ENCODE measurements around the gene DIAPH2. TPM values are rescaled to one million over a fixed set of nuclear protein-coding genes. Genes with fewer than 3 reads are reported as not detected.

DIAPH2 gene
- total and polyA plus RNA-seq, 7 donors: 2.6 to 19.2 (median 11.5) TPM

DNA sequence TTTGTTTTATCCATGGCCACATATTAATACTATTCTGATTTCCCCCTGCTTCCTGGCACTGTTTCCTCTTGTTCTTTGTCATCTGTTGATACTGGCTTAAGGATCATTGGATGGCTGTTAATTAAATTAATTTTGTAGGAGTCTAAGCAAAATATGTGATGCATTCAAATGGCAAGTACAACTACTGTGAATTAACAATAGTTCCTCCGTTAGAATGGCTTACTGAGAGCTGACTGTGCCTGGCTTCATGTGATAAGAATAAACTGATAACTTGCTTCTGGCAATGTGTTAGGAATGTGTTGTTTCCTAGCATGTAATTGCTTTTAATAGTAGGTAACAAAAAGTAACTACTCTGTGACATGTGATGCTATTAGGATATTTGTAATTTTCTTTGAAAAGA is 297.5 kb downstream of the DIAPH2 start:
- DNase-seq: no peak
- ATAC-seq: no peak
- no peaks in the 10 kb centered on the region for H3K27me3 ChIP-seq (ENCODE audit: insufficient read depth in 3 of 3, low read length in 2 of 3)
- H3K9me3 ChIP-seq: no peaks in the 10 kb centered on the region
- no peaks in the 10 kb centered on the region for H3K36me3 ChIP-seq (ENCODE audit: insufficient read depth in 1 of 2, low read depth in 1 of 2)
- no peak for TF ChIP-seq CTCF (IDR thresholded peaks at IDR 0.05)
- WGBS, 3 donors: 30 to 59% (median 39%) methylated on average over 1 of the region's 1 CpG
- no peak overlapping the region for H3K4me3 ChIP-seq
- no peak overlapping the region for H3K27ac ChIP-seq
- intact Hi-C loops (cut with DNase I): no loop called here
- no peaks in the 10 kb centered on the region for H3K4me1 ChIP-seq

GRCh38 chrX:96984538-96984937 is 299.9 kb downstream of the DIAPH2 start:
- no peak for ATAC-seq
- H3K4me3 ChIP-seq: no peak overlapping the region
- H3K9me3 ChIP-seq: no peaks in the 10 kb centered on the region
- H3K36me3 ChIP-seq (ENCODE audit: insufficient read depth in 1 of 2, low read depth in 1 of 2): no peaks in the 10 kb centered on the region
- H3K27ac ChIP-seq: no peak overlapping the region
- intact Hi-C loops (cut with DNase I): no loop called here
- H3K27me3 ChIP-seq (ENCODE audit: insufficient read depth in 3 of 3, low read length in 2 of 3): no peaks in the 10 kb centered on the region
- H3K4me1 ChIP-seq: no peaks in the 10 kb centered on the region
- no peak for DNase-seq
- no peak for TF ChIP-seq CTCF (IDR thresholded peaks at IDR 0.05)
- WGBS, 3 donors: 74 to 89% (median 74%) methylated on average over 3 of the region's 3 CpGs

GRCh38 chrX:96985046-96985445 is 300.4 kb downstream of the DIAPH2 start:
- 64 to 100% (median 67%) methylated on average over 2 of the region's 2 CpGs for WGBS, 3 donors
- no peak for TF ChIP-seq CTCF (IDR thresholded peaks at IDR 0.05)
- H3K36me3 ChIP-seq (ENCODE audit: insufficient read depth in 1 of 2, low read depth in 1 of 2): no peaks in the 10 kb centered on the region

DNA sequence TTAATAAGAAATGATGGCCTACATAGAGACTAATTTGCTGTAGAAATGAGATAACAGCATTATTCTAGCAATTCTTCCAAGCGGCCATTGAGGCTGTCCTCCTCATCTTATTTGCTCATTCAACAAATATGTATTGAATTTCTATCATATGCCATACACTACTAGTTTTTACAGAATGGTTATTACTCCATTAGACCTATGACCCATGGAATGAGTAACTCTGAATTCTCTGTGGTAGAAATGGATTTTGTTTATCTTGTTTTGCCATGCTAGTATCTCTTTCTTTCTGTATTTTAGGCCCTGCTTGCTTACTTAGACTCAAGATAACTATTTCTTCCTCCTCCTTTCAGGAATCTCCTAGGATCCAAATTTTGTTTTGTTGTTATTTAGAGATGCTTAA is 302.6 kb downstream of the DIAPH2 start:
- WGBS, 3 donors: 94 to 97% (median 97%) methylated on average over 1 of the region's 1 CpG
- no peaks in the 10 kb centered on the region for H3K9me3 ChIP-seq
- no peak overlapping the region for H3K27ac ChIP-seq
- no peak overlapping the region for H3K4me3 ChIP-seq
- intact Hi-C loops (cut with DNase I): no loop called here
- H3K36me3 ChIP-seq (ENCODE audit: insufficient read depth in 1 of 2, low read depth in 1 of 2): no peaks in the 10 kb centered on the region
- DNase-seq: no peak
- no peak for TF ChIP-seq CTCF (IDR thresholded peaks at IDR 0.05)
- no peaks in the 10 kb centered on the region for H3K27me3 ChIP-seq (ENCODE audit: insufficient read depth in 3 of 3, low read length in 2 of 3)
- no peak for ATAC-seq
- H3K4me1 ChIP-seq: no peaks in the 10 kb centered on the region

More at GRCh38 chrX:96985046-96985445, 300.4 kb downstream of the DIAPH2 start:
- Histone ChIP-seq H3K27ac (no peak overlapping the region), H3K9me3 (no peaks in the 10 kb centered on the region), H3K4me1 (no peaks in the 10 kb centered on the region), H3K4me3 (no peak overlapping the region), H3K27me3 (ENCODE audit: insufficient read depth in 3 of 3, low read length in 2 of 3) (no peaks in the 10 kb centered on the region)
- ATAC-seq (no peak), DNase-seq (no peak)
- intact Hi-C loops (cut with DNase I): no loop called here

DNA sequence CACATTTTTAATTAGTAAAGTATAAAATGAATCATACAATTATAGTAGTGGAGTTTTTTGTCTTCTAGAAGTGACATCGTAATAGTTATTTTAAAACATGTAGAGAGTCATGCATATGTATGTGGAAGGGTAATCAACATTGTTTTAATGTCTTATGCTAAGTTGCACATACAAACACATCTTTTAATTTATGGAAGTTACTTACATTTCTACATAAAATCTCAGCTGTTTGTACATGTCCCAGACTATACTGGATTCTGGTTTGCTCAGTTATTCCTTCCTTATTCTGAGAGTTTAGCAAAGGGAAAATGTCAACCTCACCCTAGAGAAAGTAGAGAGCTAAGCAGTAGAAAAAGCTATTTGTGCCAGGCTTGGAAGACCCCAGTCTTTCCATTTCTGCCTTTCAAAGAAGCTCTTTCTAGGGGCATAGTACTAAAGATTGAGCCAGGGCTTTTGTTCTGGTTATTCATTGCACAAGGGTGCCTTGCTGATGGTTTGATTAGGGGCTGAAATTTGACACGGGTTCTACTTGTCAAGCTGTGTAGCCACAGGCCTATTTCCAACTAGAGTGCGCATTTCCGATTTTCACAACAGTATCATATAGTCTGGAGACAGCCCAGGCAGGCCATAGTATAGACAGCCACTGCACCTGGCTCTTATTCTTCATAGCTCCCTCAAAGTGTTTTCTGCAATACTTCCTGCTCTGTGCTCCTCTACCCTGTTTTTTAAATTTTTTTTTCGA is 305.4 kb downstream of the DIAPH2 start:
- DNase-seq (no peak), ATAC-seq (no peak)
- intact Hi-C loops (cut with DNase I): no loop called here
- no peaks in the 10 kb centered on the region for H3K4me1 ChIP-seq
- WGBS, 3 donors: 67 to 84% (median 84%) methylated on average over 5 of the region's 5 CpGs
- no peak overlapping the region for H3K4me3 ChIP-seq
- H3K27me3 ChIP-seq (ENCODE audit: insufficient read depth in 3 of 3, low read length in 2 of 3): no peaks in the 10 kb centered on the region
- no peak overlapping the region for H3K27ac ChIP-seq
- H3K36me3 ChIP-seq (ENCODE audit: insufficient read depth in 1 of 2, low read depth in 1 of 2): no peaks in the 10 kb centered on the region
- no peaks in the 10 kb centered on the region for H3K9me3 ChIP-seq
- no peak for TF ChIP-seq CTCF (IDR thresholded peaks at IDR 0.05)

Data from psoas muscle (tissue), 8 donors.